HG02885 (cell line): ENCODE measurements around the gene CD86.

ENCODE experiments used
- ATAC-seq: cut with Tn5 transposase; IDR thresholded peaks from one replicate; pipeline ENCODE4 v1.9.1; 2021; ENCODE audit warnings: mild to moderate bottlenecking; ENCODE audit not compliant: unreplicated experiment, poor library complexity

Gene CD86

DNA sequence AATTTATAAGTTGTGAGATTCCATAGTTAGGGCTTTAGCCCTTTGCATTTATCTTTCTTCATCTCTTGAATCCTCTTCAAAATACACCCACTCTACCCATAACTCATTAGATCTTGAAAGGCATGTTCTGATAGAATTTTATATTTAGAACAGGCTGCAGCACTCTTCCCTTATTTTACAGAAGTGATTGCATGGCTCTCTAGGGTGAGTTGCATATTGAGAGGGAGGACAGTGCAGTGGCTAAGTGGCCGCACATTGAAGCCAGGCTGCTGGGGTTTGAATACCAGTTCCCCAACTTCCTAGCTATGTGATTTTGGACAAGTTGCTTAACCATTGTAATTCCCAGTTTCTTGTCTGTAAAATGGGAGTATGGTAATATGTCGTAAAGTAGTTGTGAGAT, 2.5 kb downstream of the CD86 start:
- ATAC-seq: no peak

DNA sequence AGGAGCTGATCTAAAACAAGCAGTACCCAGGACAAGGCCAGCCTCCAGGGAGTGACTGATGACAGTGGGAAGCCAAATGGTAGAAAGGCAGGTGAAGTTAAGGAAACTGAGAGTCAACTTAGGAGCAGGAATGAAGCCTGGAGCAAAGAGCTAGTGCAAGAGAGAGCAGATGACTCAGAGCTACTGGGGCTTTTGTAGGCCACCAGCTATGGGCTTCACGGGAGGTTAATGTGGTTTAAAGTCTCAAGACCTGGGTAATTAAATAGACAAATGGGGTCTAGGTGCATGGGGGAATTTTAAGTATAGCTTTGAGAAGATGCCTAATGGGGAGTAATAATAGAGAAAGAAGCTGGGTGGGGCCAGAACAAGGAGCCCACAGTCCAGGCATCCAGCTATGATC, 3.1 kb downstream of the CD86 start:
- ATAC-seq: no peak

DNA sequence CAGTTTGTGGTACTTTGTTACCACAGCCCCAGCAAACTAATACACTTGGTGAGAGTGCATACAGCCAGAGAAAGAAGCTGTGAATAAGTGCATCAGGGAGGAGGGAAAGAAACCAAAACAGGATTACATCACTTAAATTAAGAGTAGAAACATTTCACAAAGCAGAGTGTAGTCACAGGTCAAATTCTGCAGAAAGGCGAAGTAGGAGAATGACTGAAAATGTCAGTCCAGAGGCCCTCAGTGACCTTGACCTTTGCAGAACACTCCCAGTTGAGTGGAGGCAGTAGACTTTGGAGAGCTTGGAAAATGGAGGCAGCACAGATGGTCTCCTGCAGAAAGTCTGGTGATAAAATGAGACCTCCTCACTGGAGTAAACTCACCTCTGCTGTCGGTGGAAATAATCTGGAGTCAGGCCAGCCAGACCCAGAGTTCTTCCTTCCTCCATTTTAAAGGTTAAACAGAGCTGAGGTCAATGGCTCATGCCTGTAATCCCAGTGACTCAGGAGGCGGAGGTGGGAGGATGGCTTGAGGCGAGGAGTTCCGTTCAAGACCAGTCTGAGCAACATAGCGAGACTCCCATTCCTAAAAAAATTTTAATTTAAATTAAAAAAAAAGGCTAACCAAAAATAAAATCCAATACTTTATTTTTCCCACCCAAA, 5.0 kb downstream of the CD86 start:
- no peak for ATAC-seq

DNA sequence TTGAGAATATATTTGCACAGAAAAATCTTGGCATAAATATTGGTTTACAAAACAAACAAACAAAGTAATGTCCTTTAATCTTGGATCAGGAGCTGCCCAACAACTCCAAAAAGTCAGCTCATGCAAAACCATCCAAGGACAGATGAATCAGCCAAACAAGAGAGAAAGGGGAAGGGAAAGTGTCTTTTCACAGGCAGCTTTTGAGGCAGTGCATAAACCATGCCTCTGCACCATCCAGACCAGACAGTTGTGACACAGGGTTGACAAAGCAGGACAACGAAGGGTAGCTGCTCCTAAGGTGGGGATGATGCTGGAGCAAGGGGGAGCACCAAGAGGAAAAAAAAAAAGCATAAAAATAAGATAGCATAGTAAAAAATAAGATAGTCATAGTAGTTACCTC, 8.7 kb downstream of the CD86 start:
- peak; percentile 38 for ATAC-seq

DNA sequence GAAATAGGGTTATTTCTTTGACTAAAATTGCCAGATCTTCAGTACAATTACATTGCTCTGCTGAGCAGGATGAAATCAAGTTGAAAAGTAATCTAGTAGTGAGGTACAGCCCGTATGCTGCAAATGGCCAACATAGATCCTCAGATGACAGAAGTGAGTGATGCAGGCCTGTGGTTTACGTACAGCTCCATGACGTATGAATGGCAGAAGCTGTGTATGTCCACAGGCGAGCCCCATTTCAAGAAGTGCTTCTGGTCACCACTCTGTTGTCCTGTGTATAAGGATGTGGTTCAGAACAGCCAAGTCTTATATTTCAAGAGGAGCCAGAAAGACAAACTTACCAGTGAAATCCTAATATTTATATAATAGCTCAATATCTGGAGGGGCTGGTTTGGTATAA, 9.2 kb downstream of the CD86 start:
- ATAC-seq: no peak

DNA sequence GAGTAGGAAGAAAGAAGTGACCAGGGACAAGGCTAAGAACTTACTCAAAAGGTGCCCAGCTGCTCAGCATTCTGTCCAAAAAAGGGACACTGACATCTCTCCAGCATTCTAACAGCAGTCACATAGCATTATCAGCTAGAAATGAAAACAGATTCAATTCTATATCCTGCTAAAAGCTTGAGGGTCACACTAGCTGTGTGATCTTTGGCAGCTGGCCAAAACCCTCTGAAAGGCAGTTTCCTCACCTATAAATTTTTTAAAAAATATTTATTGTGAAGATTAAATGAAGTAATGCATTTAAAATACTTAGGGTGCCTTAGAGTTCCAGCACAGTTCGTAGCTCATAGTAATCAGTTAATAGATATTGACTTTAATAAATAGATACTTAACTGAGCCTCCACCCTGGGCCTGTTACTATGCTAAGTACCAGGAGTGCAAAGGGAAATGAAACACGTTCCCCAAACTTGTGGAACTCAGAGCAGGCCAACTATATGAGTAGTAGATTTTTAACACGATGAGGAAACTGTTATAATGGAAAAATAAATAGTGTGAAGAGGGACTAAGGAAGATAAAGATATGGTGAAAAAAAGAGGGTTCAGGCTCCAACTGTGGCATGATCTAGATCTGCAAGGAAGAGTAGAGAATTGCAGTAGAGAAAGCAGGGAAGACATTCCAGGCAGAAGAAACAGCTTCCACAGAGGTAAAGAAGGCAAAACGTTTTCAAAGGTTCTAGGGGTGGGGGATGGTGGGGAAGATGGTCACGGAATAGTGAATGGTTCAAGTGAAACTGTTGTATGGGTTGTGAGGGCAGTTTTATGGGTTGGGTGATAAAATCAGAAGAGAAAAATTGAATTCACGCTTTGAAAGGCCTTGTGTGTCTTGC, 11.4 kb downstream of the CD86 start:
- ATAC-seq: no peak

DNA sequence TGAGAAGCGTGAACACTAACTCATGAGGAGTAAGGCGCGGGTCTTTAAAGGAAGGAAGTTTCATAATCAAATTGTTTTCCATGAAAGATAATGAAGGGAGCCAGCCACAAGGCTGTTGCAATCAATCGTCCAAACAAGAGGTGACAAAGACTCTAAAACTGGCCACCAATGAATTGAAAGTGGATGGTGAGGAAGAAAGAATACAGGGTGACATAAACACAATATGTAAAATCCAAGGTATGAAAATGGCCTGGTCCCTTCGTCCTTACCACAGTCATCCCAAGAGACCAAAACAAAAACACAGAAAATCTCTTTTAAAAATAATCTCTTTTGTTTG, 12.0 kb downstream of the CD86 start:
- peak; percentile 67 for ATAC-seq

DNA sequence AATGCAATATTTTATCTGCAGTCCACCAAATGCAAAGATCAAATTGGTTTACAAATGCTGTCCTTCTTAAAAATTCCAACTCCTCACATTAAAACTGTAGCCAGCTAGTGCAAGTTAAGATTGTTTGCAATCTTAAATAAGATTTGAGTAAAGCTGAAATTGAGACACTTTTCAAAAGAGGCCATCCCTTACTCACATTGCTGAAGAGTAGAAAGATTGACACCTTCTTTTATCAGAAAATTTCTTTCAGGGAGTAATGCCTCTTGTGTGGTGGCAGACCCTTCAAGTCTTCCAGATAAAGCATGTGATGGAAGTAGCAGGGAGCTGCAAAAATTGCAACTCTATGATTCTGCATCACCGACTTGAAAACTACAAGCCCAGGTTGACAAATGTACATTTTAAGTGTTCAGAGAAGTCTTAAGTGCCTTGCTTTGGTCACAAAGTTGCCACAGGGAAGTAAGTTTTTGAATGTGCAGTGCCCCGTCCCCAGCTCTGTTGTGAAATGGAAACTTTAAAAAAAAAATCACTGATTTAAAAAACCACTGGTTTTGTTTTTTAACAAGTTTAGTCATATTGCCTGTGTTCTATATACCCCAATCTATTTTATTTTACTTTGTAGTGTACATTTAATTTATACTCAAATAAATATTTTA, 12.6 kb downstream of the CD86 start:
- ATAC-seq: peak; percentile 50

DNA sequence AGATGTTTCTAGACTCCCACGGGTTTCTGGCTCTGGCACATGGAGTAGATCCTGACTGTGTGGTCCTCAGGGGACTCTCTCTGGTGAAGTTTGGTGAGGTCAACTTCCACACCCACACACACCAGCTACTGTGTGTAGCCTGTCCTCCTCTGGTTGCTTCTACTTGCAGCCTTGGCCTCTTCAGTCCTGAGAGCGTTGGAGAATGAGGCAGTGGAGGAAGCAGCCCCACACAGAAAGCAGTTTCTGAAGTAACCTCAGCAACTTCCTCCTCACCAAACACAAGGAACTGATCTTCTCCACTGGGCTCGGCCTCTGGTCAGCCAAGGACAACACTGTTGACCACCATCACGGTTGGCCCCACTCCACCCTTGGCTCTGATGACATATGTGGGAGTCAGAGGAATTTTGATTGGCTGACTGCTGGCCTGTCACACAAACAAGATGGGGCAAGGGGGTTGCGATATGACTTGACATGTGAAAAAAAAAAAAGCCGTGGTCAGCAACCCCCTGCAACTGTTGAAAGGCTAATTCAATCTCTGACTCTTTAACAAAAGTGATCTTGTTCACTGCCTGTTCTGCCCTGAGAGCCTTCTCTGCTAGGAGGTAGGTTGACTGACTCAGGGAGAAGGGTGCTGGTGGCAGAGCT, 19.6 kb downstream of the CD86 start:
- ATAC-seq: peak; percentile 70

DNA sequence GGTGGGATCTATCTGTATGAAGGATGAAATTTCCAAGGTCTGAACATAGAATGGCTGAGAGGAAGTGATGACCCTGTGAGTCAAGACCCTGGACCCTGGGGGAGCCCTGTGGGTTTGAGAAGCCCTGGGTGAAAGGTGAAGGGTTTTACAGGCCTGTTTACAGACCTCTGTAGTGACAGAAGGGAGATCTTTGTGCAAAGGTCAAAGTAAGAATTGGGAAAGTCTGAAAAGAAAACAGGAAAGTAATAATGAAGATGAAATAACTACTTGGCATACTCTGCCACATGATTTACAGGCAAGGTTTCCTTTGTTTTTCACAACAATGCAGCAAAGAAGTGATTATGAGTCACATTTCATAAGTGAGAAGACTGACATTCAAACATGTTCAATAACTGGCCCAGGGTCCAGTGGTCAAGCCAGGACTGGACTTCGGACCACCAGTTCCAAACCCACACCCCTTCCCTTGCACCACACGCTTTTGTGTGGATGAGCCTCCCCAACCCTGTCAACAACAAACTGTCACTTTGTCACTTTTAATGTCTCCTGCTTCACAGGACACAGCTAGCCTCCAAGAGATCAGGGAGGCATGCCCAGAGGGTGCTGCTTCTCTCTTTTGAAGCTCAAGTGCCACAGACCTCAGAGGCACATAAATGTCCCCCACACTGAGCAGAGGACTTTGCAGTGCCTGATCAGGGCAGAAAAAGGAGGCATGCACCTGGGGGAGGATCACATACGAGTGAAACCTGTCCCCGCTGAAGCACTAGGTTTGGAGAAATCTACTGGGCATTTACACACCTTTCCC, 21.5 kb downstream of the CD86 start:
- no peak for ATAC-seq

DNA sequence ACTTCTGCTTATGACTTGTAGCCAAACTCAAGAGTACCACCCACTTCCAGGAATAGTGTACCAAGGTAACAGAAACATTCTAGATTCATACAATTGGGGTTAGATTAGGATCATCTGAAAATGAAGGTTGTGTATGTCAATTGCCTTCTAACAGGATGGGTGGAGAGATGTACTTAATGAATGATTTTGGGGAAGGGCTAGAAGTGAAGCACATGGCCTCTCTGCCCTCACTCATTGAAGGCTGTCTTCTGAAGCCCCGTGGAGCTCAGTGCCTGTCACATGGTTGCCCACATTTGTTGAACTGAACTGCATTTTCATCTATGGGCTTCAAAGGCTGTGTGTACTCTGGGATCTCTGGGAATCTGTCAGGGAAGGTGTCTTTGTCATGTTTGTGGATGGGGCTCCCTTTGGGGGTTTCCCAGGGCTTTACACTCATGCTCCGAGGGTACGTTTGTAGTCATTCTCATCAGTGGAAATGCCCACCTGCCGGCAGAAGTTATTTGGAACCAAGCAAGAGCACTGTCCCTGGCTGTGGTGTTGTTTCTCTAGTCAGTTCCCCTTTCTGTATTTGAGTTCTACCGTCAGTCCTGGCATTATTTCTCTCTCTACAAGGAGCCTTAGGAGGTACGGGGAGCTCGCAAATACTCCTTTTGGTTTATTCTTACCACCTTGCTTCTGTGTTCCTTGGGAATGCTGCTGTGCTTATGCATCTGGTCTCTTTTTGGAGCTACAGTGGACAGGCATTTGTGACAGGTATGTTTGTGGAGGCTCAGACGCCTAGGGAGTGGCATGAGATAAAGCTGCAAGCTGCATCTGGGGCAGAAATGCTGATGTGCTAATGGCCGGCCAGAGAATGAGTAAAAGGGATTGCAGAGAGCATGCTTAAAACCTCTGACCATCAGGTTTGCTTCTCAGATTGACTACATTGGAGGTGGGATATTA, 22.4 kb downstream of the CD86 start:
- ATAC-seq: peak; percentile 25

DNA sequence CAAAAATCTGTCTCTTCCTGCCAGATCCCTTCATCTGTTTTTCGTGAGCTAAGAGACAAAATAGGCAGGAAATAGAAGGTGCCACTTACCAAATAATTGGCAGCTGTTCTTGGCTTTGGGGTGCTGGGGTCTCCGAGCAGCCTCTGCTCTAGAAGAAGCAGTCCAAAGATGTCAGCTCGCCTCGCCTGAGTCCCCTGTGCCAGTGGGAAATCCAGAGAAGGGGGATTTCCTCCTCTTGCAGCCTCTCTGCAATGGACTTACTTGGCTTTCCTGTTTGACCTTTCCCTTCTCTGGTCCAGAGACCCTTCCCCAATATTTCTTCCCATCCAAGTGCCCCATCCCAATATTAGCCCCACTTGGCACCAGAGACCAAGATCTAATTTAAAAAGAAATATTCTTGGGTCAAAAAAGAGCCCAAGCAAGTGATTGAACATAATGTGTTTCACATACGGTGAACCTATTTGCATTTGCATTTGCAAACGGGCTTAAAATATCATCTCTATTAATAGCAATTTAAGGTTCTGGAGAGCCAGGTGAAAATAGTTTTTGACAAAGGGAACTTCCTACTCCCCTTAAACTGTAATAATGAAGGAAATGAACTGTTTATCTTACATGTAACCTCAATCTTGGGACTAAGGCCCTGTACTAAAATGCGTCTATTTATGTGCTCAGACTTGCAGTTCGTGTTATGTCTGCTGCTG, 23.2 kb downstream of the CD86 start:
- no peak for ATAC-seq

DNA sequence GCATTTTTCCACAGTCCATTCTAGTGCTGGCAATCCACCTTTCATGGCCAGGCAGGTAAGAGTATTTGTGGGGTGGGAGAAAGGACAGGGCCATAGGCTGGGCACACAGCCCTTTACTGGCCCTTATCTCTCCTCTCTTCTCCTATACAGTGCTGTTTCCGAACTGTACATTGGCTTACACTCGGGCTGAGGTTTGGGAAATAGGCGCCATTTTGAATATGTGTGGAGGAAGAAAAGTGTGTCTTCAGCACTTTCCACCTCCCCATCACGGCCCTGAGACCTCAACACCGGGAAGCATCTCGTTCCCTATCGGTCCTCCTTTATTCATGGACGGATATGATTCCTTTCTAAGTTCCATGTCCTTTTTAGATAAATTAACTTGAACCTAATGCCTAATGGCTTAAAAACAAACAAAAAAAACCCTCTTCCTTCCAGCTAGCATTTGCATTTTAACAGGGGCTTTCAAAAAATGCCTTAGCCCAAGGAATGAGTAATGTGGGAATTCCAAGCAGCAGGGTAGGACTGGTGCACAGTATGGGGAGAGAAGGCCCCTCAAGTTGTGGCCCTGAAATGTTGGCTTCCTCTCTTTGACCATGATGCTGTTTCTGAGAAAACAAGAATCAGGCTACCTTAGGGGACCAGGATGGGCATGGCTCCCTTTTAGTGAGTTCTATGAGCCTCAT, 24.5 kb downstream of the CD86 start:
- ATAC-seq: no peak

DNA sequence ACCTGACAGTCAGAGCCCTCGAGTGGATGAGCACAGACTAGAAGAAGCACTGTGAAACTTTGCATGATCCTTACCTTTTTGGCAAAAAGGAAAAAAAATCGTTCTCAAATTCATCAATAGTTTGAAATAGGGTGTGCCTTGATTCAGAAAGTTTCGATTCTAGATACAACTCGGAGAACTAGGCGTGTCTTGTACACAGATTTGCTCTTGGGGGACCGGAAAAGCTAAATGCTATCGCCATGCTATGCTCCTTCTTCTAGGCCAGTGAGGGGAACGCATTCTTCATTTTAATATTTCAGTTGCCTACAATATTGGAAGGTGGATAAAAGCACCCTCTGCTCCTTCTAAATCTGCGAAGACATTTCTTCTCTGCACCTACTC, 25.0 kb downstream of the CD86 start:
- ATAC-seq: no peak

DNA sequence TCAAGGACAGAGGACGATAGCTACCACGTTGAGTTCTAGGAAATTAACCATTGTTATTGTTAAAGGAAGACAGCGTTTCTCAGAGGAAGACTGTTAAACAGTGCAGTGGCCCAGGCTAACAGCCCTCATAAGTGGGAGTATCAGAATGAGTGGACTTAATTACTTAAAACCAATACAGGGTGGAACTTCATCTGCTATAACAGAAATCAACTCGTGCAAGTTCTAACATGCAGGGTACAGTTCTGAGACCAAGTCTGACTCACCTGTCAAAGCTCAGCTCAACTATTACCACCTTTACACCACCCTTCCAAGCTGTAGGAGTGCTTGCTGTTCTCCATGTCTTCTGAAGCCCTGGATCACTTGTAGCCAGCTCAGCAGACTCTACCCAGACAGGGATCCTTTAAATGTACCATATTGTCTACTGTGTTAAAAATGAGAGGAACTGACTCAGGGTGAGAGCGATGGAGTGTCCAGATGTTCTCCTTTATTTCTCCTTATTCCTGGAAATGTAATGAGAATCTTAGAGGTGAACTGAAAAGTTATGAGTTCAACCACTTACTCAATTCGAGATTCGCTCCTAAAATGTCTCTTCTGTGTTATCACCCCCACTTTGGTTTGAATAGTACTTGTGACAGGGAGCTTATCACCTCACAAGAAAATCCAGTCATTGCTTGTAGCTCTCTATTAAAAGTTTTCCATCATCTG, 26.5 kb downstream of the CD86 start:
- ATAC-seq: peak; percentile 48

DNA sequence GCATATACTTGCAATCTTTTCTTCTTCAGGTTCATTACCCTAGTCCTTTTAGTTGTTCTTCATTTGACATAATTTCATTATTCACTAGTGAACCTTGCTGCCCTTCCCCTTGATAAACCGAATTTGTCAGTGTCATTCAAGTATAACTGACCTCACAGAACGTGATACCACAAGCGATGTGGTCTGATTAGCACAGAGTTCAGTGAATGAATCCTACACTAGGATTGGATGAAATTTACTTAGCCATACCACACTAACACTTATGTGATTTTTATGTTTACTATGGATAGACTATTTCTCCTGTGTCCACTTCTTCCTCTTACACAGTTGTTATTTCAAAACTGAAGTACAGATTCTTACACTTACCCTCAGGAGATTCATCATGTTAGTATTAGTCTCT, 27.2 kb downstream of the CD86 start:
- no peak for ATAC-seq

DNA sequence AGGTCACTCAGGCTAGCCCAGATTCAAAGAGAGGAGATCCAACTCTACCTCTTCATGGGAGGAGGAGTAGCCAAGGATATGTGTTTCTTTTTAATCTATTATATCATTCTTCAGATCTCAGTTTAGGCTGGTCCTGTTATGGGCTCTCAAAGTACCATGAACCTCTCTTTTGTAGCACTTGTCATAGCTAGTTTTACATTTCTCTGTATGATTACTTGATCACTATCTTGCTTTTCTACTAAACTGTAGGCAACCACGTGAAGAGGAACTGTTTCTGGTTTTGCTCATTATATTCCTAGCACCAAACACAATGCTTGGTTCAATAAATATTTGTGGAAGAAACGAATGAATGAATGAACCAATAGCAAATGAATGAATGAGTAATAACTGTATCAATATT, 29.6 kb downstream of the CD86 start:
- ATAC-seq: no peak
